Head of caudate nucleus (tissue), 42 donors: ENCODE results near the gene PDCD2L.

Experiments
- DNase-seq, 42 donors: peaks; one replicate each; pipeline versions ENCODE4 v3.0.0 to v3.0.0-alpha.2; 2020 to 2021; ENCODE audit warnings: mixed read lengths in 7 of 42
- intact Hi-C: fragments of 100-400 bp; cut with DNase I; formaldehyde crosslinking; loops from one replicate; pipeline ENCODE4 v1.15.0; 2022

Gene PDCD2L, protein sequence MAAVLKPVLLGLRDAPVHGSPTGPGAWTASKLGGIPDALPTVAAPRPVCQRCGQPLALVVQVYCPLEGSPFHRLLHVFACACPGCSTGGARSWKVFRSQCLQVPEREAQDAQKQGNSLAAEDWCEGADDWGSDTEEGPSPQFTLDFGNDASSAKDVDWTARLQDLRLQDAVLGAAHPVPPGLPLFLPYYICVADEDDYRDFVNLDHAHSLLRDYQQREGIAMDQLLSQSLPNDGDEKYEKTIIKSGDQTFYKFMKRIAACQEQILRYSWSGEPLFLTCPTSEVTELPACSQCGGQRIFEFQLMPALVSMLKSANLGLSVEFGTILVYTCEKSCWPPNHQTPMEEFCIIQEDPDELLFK

DNA sequence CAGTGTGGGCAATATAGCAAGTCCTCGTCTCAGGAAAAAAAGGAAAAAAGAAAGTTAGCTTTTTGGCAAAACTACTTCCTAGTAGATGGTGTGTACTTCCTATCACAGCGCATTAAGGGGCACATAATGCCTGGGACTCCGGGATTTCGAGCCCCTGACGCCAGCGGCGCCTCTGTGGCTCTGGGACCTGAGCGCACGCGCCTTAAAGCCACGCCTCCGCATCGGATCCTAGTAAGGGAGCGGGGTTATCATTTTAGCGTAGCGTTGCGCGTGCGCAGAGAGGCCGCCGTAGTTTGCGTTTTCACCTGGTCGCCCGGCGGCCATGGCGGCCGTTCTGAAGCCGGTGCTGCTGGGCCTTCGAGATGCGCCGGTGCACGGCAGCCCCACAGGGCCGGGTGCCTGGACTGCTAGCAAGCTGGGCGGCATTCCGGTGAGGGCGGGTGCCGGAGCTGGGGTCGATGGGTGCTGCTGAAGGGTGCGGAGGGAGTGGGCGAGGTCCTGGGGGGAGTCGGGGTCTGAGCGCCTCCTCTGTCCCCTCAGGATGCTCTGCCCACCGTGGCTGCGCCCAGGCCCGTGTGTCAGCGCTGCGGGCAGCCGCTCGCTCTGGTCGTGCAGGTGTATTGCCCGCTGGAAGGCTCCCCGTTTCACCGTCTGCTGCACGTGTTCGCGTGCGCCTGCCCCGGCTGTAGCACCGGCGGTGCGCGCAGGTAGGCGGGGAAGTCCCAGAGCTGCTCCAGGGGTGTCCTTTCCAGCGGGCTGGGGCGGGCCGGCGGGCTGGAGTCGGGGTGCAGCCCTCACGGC is at the start of gene PDCD2L:
TSS of gene PDCD2L (plus strand) at position 291 of the 801 bp plus-strand sequence. CDS start at position 323, 32 bp downstream.
- intact Hi-C loops: no loop called here
- peak; percentile 75 to 95 (median 89) for DNase-seq

DNA sequence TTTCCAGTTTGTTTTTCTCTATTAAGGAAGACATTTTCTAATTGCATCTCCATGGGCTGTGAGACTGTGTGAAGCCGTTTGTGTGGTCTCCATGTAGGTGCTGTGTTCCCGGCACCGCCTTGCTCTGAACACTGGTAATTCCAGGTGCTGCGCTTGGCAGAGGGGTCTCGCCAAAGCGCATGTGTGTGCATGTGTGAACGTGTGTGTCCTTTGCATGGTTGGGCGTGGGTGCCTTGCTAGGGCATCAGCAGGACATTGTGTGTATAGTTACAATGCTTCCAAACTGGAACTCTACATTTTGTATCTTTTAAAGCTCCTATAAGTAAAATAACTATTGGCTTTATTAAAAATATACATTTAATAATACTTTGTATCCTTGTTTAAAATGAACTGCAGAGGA is 49.0 kb upstream of the PDCD2L start:
- intact Hi-C loops: no loop called here
- DNase-seq: no peak

DNA sequence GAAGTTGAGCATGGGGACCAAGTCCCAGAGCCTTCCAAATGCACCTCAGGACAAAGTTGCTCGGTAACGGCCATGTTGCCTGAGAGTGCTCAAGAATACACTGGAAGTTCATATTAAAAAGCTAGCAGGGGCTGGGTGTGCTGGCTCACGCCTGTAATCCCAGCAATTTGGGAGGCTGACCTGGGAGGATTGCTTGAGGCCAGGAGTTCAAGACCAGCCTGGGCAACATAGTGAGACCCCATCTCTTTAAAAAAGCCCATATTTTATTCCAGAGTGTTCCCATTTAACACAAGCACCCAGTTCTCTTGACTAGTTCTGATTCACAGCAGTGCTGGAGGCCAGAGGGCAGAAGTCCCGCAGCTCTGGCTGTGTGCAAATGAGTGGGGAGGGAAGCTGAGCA is 47.3 kb upstream of the PDCD2L start:
- no peak for DNase-seq
- intact Hi-C loops: no loop called here

DNA sequence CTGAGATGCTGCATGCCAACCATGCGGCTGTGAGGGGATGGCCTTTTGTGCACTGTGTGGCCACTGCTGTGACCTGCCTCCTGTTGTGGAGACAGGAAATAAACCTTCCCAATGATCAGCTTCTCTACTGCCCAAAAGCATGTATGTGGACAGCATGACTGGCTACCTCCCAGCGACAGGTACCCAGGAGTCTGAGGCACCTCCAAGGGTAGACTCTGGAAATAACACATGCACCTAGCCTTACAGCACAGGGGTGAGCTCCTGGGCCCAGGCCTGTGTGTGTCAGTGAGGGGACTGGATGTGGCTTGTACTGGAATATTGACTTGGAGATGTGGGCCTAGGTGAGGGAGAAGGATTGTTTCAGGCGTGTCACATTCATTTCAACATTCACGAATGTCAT is 46.8 kb upstream of the PDCD2L start:
- no peak for DNase-seq
- intact Hi-C loops: no loop called here

DNA sequence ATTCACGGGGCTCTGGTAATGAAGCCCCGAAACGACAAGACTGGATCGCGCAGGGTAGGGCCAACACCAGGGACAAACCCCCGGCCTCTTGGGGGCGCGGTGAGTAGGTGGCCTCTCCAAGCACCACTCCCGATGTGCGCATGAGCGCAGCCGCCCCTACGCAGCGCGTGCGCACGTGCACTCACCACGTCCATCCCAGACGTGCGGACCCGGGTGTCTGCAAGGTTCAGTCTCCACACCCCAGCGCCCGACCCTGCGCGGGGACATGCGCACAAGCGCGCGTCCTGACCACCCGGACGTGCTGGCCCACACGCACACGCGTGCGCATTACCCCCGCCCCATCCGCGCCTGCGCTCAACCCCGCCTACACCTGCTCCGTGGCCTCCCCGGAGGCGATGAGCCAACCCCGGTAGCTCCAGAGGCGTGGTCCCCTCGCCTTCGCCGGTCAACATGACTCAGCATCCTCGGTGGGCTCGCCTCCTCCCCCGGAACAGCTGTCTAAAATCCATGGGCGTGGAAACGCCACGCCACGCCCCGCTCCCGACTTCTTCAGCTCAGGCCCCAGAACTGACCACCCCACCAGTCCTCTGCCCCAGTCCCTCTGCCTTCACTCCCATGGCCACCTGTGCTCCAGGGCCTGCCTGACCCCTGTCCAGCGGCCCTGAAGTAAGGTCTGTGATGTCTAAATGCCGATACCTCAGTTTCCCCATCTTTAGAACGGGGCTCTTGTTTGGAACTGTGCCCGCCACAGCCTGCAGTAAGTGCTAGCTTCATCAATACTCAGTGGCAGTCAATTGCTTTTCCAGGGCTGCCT is 44.9 kb upstream of the PDCD2L start:
- intact Hi-C loops: no loop called here
- peak; percentile 82 to 96 (median 93) for DNase-seq

DNA sequence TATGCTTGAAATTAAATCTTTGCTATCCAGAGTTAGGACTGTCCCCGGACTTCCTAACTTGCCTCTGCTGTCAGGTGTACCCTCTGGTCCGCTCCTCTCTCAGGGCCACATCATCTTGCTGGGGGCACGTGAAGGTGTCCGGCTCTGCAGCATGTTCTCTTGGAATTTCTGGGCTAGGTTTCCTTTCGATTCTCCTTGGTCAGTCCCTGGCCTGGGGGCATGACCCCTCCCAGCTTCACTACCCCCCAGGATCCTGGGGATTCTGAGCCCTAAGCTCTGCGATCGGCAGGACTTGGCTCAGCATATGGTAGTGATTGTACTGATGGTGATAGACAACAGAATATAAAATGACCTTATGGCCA is 44.3 kb upstream of the PDCD2L start:
- intact Hi-C loops: loop anchor here (10.0 kb wide), 1 partner anchor 65 kb away; the partner anchor contains the start of gene UBA2
- DNase-seq: no peak

DNA sequence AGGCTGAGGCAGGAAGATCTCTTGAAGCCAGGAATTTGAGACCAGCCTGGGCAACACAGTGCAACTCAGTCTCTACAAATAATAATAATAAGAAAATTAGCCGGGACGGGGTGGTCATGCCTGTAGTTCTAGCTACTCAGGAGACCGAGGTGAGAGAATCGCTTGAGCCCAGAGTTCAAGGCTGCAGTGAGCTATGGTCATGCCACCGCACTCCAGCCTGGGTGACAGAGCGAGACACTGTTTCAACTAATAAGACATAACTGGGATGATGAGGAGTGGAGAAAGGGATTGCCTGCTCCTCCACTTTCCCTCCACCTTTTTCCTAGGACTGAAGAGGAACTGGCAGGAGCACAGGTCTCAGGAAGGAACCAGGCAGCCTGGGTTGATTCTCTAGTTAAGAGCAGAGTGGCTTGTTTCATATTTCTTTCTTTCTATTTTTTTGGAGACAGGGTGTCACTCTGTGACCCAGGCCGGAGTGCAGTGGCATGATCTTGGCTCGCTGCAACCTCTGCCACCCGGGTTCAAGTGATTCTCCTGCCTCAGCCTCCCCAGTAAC is 43.8 kb upstream of the PDCD2L start:
- intact Hi-C loops: loop anchor here (10.0 kb wide), 1 partner anchor 64 kb away; the partner anchor contains the start of gene UBA2
- no peak for DNase-seq

DNA sequence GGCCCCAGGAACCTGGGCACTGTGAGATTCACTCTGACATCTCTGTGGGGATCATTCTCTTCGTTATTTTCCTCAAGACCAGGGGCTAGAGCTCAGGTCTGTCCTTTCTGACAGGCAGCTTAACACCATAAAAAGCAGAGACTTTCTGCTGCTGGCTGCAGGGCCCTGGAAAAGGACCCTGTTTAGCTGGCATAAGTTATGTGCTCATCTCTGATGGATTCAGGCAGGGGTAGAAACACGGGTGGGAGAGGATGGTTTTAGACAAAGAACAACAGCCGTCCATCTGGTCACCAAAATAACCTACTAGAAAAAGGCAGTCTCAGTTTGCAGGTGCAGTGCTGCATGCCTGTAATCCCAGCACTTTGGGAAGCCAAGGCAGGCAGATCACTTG is 41.5 kb upstream of the PDCD2L start:
- intact Hi-C loops: loop anchor here (10.0 kb wide), 1 partner anchor 62 kb away; the partner anchor contains the start of gene UBA2
- no peak for DNase-seq

DNA sequence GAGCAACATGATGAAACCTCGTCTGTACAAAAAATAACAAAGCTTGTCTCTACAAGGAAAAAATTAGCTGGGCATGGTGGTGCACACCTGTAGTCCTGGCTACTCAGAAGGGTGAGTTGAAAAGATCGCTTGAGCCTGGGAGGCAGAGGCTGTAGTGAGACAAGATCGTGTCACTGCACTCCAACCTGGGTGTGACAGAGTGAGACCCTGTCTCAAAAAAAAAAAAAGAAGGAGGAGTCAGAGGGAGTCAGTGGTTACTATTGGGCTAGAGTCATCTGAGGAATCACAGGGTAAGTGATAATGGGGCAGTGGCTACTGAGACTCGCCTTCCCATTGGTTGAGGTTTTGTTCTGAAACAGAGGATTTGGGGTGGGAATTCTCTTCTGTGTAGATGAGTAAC is 41.1 kb upstream of the PDCD2L start:
- DNase-seq: no peak
- intact Hi-C loops: loop anchor here (10.0 kb wide), 1 partner anchor 62 kb away; the partner anchor contains the start of gene UBA2

DNA sequence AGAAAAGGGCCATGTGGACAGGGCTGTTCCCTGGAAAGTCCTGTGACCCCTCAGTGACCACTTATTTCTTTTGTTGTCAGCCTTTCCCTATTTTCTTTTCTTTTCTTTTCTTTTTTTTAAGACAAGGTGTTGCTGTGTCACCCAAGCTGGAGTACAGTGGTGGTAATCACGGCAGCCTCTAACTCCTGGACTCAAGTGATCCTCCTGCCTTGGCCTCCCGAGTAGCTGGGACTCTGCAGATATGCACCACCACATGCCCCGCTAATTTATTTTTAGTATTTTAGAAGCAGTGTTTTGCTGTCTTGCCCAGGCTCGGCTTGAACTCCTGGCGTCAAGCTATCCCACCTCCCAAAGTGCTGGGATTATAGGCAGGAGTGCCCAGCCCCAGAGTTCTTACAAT is 40.3 kb upstream of the PDCD2L start:
- intact Hi-C loops: loop anchor here (10.0 kb wide), 1 partner anchor 61 kb away; the partner anchor contains the start of gene UBA2
- no peak for DNase-seq

DNA sequence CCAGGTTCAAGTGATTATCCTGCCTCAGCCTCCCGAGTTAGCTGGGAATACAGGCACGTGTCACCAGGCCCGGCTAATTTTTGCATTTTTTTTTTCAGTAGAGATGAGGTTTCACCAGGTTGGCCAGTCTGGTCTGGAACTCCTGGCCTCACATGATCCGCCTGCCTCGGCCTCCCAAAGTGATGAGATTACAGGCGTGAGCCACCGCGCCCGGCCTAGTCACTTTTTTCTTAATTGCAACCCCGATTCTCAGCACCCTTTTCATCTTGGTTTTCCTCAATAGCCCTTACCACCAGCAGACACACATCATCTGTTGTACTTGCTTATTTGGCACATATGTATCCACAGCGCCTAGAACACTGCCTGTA is 39.8 kb upstream of the PDCD2L start:
- intact Hi-C loops: loop anchor here (10.0 kb wide), 1 partner anchor 60 kb away; the partner anchor contains the start of gene UBA2
- peak in 2 of 42 donors; percentile 8 to 38 for DNase-seq

DNA sequence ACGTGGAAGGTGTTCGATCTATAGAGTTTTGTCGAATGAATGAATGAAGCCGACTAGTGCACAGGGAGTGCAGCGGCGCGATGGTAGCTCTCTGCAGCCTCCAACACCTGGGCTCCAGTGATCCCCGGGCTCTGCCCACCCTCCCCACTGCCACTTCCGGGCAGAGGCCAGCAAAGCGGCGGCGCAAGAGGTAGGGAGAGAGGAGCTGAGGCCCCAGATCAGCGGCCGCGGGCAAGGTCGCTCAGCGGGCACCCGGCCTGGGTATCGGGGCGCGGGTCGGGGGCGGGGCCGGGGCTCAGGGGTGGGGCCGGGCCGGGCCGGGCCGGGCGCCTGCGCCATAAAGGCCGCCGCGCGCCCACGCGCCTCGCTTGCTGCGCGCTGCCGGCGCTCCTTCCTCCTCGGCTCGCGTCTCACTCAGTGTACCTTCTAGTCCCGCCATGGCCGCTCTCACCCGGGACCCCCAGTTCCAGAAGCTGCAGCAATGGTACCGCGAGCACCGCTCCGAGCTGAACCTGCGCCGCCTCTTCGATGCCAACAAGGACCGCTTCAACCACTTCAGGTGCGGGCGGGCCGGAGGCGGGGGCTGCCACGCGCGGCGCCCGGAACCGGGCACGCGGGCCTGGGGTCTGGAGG is 39.3 kb upstream of the PDCD2L start, which contains the start of gene GPI:
TSS of gene GPI (plus strand) at position 367 of the 633 bp plus-strand sequence. CDS start at position 438, 71 bp downstream.
- peak in 41 of 42 donors; percentile 38 to 86 (median 71) for DNase-seq
- intact Hi-C loops: loop anchor here (10.0 kb wide), 1 partner anchor 60 kb away; the partner anchor contains the start of gene UBA2

DNA sequence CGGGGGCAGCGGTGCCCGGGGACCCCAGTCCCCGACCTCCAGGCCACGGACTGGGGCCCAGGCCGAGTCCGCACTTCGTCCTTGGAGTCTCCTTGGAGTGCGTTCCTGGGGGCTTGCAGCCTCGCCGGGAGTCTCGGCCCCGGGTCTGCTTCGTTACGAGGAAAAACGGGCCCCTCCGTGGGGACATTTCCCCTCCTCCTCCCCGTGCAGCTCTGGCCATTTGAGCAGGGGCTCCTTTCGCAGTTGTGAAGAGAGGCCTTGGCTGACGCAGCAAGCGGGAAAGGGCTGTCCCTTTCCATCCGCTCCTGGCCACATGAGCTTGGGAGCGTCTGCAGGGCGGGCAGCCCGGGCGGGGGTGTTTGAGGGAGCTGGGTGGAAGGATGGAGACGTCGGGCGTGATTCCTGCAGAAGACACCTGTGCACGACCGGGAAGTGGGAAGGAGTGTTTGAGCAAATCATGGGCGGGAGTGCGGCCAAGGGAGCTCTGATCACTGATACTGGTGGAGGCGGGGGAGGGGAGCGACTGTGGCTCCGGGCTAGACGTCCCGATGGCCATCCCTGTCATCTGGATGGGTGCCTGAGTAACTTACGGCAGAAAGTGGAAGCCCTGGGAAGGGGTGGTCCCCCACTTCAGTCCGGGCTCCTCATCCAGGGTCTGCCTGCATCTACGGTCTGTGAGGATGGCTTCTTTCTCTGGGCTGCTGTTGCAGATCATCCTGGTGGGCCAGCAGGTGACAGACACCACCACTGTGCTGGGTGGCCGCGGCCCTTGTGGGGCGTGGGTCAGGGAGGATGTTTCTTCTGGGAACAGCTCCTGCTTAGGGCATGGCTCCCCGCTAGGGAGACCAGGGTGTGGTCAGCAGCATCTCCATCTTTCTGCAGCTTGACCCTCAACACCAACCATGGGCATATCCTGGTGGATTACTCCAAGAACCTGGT is 38.5 kb upstream of the PDCD2L start:
- DNase-seq: peak in 40 of 42 donors; percentile 18 to 73 (median 50)
- intact Hi-C loops: loop anchor here (10.0 kb wide), 1 partner anchor 59 kb away; the partner anchor contains the start of gene UBA2

DNA sequence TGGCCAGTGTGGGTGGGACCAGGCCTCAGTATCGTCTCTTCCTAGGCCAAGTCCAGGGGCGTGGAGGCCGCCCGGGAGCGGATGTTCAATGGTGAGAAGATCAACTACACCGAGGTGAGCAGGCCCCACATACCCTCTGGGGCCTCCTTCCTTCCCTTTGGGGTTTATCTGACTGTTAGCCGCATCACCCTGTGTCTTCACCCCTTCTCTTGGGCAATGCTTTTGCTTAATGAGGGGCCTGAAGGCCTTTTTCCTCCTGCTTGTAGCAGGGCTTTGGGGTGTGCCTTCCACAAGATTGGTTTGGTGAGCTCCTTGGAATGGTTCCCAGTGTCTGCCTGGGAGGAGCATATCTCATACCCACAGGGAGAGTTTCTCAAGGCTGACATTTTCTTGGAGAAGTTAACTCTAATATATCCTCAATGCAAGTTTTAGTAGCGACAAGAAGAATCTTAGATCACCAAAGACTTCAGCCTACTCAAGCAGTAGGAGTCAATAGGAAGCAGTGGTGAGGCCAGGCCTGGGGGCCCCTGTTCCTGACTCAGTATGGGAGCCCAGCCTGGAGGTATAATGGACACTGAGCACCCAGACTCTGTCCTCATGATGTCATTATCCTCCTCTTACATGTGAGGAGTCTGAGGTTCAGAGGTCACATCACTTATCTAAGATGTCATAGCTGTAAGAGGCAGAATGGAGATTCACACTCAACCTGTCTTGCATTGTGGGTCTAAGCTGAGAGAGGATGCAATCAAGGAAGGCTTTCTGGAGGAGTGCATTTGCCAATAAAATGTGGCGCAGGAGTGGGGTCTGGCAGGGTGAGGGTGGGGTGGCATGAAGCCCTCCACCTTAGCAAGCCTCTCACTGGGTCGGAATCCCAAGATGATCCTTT is 37.2 kb upstream of the PDCD2L start:
- DNase-seq: no peak
- intact Hi-C loops: loop anchor here (10.0 kb wide), 1 partner anchor 58 kb away; the partner anchor contains the start of gene UBA2

DNA sequence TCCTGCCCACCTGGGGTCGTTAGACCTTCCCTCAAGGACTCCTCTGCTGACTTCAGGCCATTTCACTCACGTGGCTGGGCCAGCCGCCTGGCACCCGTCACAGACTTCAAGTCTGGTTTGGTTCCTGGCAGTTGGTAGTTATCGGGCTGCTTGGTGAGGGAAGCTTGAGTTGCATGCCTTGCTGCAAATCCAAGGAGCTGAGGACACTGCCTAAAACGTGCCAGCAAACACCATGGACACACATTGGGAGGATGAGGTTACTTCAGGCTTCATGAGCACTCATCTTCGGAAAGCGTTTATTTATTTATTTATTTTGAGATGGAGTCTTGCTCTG is 36.6 kb upstream of the PDCD2L start:
- intact Hi-C loops: loop anchor here (10.0 kb wide), 1 partner anchor 57 kb away; the partner anchor contains the start of gene UBA2
- no peak for DNase-seq

DNA sequence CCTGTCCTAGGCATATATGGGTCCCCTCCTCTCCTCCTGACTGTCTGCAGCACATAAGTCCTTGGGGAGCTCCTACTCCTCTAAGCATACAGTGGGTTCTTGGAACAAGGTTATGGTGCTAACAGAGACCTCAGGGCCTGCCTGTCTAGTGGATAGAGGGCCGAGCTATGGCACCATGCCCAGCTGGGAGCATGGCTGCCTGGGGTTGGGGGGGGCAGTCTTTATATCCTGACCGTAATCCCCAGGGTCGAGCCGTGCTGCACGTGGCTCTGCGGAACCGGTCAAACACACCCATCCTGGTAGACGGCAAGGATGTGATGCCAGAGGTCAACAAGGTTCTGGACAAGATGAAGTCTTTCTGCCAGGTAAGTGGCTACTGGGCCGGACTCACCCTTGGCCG is 35.9 kb upstream of the PDCD2L start:
- DNase-seq: no peak

More for the DNA sequence above, 35.9 kb upstream of the PDCD2L start:
- intact Hi-C loops: loop anchor here (10.0 kb wide), 1 partner anchor 56 kb away; the partner anchor contains the start of gene UBA2
